GM12878 (cell line): ENCODE measurements around the gene KHDRBS2. TPM values are rescaled to one million over a fixed set of nuclear protein-coding genes. Genes with fewer than 3 reads are reported as not detected.

Experiments used
- ATAC-seq: fragments of 200-7000 bp; cut with Tn5 transposase; 3 replicates; pipeline ENCODE4 v1.9.1; 2020; ENCODE audit warnings: mild to moderate bottlenecking, moderate library complexity
- BruUV-seq: library from RNA; stranded (reverse); fragments of 400-500 nt; replicated peaks from 2 replicates; lab custom pipeline; 2021; lab: Mats Ljungman, UMichigan
- CTCF ChIA-PET: fragments of 300-600 bp; sonication (Branson Sonifier 250); formaldehyde crosslinking; extraction: SDS; loops from one replicate; lab custom pipeline; 2021; ENCODE audit warnings: inconsistent platforms; lab: Yijun Ruan, JAX
- POLR2A ChIA-PET: fragments of 350-600 bp; formaldehyde crosslinking; extraction: SDS; loops from one replicate; lab custom pipeline; 2021; ENCODE audit warnings: inconsistent platforms; lab: Charles Lee
- RAD21 ChIA-PET: fragments of 300-600 bp; sonication (Branson Sonifier 250); formaldehyde crosslinking; loops from one replicate; lab custom pipeline; 2023; ENCODE audit warnings: antibody characterized with exemption; ENCODE audit not compliant: unreplicated experiment; lab: Charles Lee
- SMC1A ChIA-PET: fragments of 300-600 bp; sonication (Branson Sonifier 250); formaldehyde crosslinking; loops from one replicate; lab custom pipeline; 2023; ENCODE audit not compliant: unreplicated experiment, uncharacterized antibody; lab: Charles Lee
- DNase-seq: peaks from one replicate; pipeline ENCODE4 v3.0.0-alpha.2; 2011; ENCODE audit warnings: low read depth, low spot score
- FAIRE-seq: peaks from 3 replicates; lab custom pipeline; 2011; peaks lifted over from hg19 to GRCh38; lab: Jason Lieb, UNC
- H2AFZ ChIP-seq: 2 replicates; pipeline ENCODE4 v1.6.0; 2011; ENCODE audit warnings: low read depth, low read length, control low read depth; ENCODE audit not compliant: control insufficient read depth
- H3K27ac ChIP-seq: 2 replicates; pipeline ENCODE4 v1.5.1; 2011; ENCODE audit warnings: control low read depth; ENCODE audit not compliant: control insufficient read depth, insufficient read depth
- H3K27me3 ChIP-seq, 2 experiments: replicated peaks in 1 of 2; 2 replicates each; pipeline versions ENCODE4 v1.6.0 to v1.6.1; 2011; ENCODE audit warnings: low read length in 1 of 2; ENCODE audit not compliant: control insufficient read depth in 2 of 2, insufficient read depth in 2 of 2
- H3K36me3 ChIP-seq, 2 experiments: 2 replicates each; pipeline ENCODE4 v1.5.1; 2011; ENCODE audit warnings: low read length in 1 of 2; ENCODE audit not compliant: control insufficient read depth in 2 of 2, insufficient read depth in 2 of 2
- H3K4me1 ChIP-seq: 2 replicates; pipeline ENCODE4 v1.6.1; 2011; ENCODE audit warnings: mild to moderate bottlenecking, low read length, moderate library complexity, mixed read lengths; ENCODE audit not compliant: control insufficient read depth, insufficient read depth
- H3K4me2 ChIP-seq: 2 replicates; pipeline ENCODE4 v1.6.0; 2011; ENCODE audit warnings: control low read depth; ENCODE audit not compliant: control insufficient read depth, insufficient read depth
- H3K4me3 ChIP-seq: fragments of 200-600 bp; sonication (generic); 2 replicates; pipeline ENCODE4 v1.5.1; 2016
- H3K79me2 ChIP-seq: 2 replicates; pipeline ENCODE4 v1.6.0; 2011; ENCODE audit warnings: low read length; ENCODE audit not compliant: control insufficient read depth, insufficient read depth
- H3K9ac ChIP-seq: 2 replicates; pipeline ENCODE4 v1.8.0; 2011; ENCODE audit warnings: low read length, control low read depth, mixed read lengths; ENCODE audit not compliant: control insufficient read depth, insufficient read depth
- H3K9me3 ChIP-seq: replicated peaks from 3 replicates; pipeline ENCODE4 v1.5.1; 2011; ENCODE audit warnings: mild to moderate bottlenecking, low read length; ENCODE audit not compliant: control insufficient read depth, insufficient read depth
- H4K20me1 ChIP-seq: 2 replicates; pipeline ENCODE4 v1.6.0; 2011; ENCODE audit not compliant: control insufficient read depth, insufficient read depth
- CHD2 ChIP-seq: IDR thresholded peaks from 2 replicates; pipeline ENCODE4 v1.6.1; 2011; ENCODE audit warnings: low read depth, low read length, improper control_type of control experiment, borderline replicate concordance
- FOS ChIP-seq: IDR thresholded peaks from 3 replicates; pipeline ENCODE4 v1.6.1; 2011; ENCODE audit warnings: borderline replicate concordance; ENCODE audit not compliant: insufficient read length; ENCODE audit errors: extremely low read depth
- MYB ChIP-seq: fragments of 150-350 bp; IDR thresholded peaks from 2 replicates; pipeline ENCODE4 v1.6.1; 2014; ENCODE audit warnings: mild to moderate bottlenecking, low read depth, low read length, borderline replicate concordance
- PAX5 ChIP-seq: IDR thresholded peaks from 2 replicates; pipeline ENCODE4 v1.6.1; 2011; ENCODE audit warnings: low read depth, low read length, borderline replicate concordance
- RELB ChIP-seq: fragments of 450-650 bp; IDR thresholded peaks from 2 replicates; pipeline ENCODE4 v1.6.1; 2017; ENCODE audit warnings: low read depth, mild to moderate bottlenecking, moderate library complexity
- SIX5 ChIP-seq: IDR thresholded peaks from 2 replicates; pipeline ENCODE4 v1.6.1; 2011; ENCODE audit warnings: mild to moderate bottlenecking, low read depth, low read length, moderate library complexity; ENCODE audit not compliant: severe bottlenecking
- USF2 ChIP-seq: IDR thresholded peaks from 2 replicates; pipeline ENCODE4 v1.6.1; 2011; ENCODE audit warnings: low read depth, low read length, improper control_type of control experiment, borderline replicate concordance
- ZNF592 ChIP-seq: fragments of 450-650 bp; IDR thresholded peaks from 2 replicates; pipeline ENCODE4 v1.6.1; 2017; ENCODE audit warnings: mild to moderate bottlenecking, moderate library complexity
- WGBS: methylation state at CpG from one replicate; pipeline ENCODE4 v1.1.6; 2016; ENCODE audit warnings: low lambda C conversion rate; ENCODE audit not compliant: insufficient replicate concordance, insufficient coverage; ENCODE audit errors: missing lambda C conversion rate; 5-methylcytosine and 5-hydroxymethylcytosine counted together
- in situ Hi-C: fragments of 300-500 bp; cut with MboI; formaldehyde crosslinking; loops from 9 replicates; pipeline ENCODE4 v1.14.3; 2018; ENCODE audit warnings: mixed read lengths
- intact Hi-C: fragments of 100-400 bp; cut with micrococcal nuclease; formaldehyde crosslinking; loops from one replicate; pipeline ENCODE4 v1.14.2; 2022; ENCODE audit not compliant: unreplicated experiment
- polyA plus RNA-seq, 11 experiments: library from polyadenylated mRNA; depleted of rRNA in 4 of 11; unstranded in 6 of 11; stranded (reverse) in 5 of 11; fragments of >200 nt; fragmentation: Nextera tagmentation in 4 of 11; fragmentation: Illumina TruSeq in 1 of 11; extraction: Ambion mirVana in 4 of 11; extraction: Trizol in 1 of 11; gene quantifications; 1 replicate in 1 of 11; 2 replicates in 10 of 11; pipeline versions ENCODE4 v1.2.1 to v1.2.3, GENCODE V29; 2011 to 2016; ENCODE audit warnings: inconsistent platforms in 2 of 11, missing spikeins in 2 of 11, low read depth in 1 of 11
- total RNA-seq, 4 experiments: library from RNA; depleted of rRNA in 3 of 4; stranded (reverse); fragments of >200 nt in 3 of 4; fragmentation: Illumina TruSeq in 1 of 4; extraction: Trizol in 1 of 4; gene quantifications; 2 replicates each; pipeline versions ENCODE4 v1.2.1 to v1.2.3, GENCODE V29; 2013 to 2021
- TF ChIP-seq, protein P1 (sequence below): IDR thresholded peaks from 2 replicates; pipeline ENCODE4 v1.6.1; 2012; ENCODE audit warnings: low read depth, low read length, improper control_type of control experiment
- TF ChIP-seq, protein P2 (sequence below): IDR thresholded peaks from 2 replicates; pipeline ENCODE4 v1.6.1; 2012; ENCODE audit warnings: mild to moderate bottlenecking, low read depth, low read length

Gene KHDRBS2
- total and polyA plus RNA-seq, 10 of the 15 experiments (the other 5 are each of a cell fraction or from before 2014, with no cell fraction given) = 0.11 to 0.56 TPM; not detected in 8

DNA sequence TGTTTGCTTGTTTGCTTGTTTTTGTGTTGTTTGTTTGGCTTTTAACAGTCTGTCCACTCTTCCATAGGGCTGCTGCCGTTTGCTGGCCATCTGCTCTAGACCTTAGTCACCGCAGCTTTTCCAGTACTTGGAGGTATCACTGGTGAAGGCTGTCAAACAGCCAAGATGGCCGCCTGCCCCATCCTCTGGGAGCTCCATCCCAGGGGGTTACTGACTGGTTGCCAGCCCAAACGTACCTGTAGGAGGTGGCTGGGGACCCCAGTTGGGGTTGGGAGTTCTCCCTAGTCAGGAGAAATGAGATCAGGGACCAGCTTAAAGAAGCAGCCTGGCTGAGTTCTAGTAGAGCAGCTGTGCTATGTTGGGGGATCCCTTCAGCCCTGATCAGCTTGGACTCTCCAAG, 418.4 kb downstream of the KHDRBS2 start (continued):
- TF ChIP-seq MYB (no peak), PAX5 (no peak)
- TF ChIP-seq, protein P1, sequence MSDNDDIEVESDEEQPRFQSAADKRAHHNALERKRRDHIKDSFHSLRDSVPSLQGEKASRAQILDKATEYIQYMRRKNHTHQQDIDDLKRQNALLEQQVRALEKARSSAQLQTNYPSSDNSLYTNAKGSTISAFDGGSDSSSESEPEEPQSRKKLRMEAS = no peak
- TF ChIP-seq, all 136 proteins: peak for 0

DNA sequence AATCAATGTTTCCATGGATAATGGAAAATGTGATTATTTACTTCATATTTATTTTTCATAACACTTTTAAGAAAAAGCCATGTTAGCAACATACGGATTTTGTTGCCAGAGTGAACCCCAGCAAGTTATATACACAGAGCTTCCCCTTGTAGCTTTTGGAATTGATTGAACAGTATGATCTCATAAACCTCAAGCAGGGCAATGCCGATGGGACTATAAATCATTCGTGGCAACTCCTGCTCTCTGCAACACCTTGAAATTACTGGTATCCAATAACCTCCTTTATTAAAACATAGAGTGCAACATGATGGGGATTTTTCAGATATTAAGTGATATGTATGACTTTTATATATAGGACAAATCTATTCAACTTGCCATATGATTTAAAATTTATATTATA, 428.5 kb downstream of the KHDRBS2 start:
- DNase-seq (no peak), FAIRE-seq (no peak), ATAC-seq (no peak)
- H4K20me1 ChIP-seq = no peaks in the 10 kb centered on the region
- no peaks in the 10 kb centered on the region for H3K79me2 ChIP-seq
- no peak overlapping the region for H3K9ac ChIP-seq
- H3K36me3 ChIP-seq = no peaks in the 10 kb centered on the region
- H3K4me1 ChIP-seq = no peaks in the 10 kb centered on the region
- H3K9me3 ChIP-seq = no peaks in the 10 kb centered on the region
- TF ChIP-seq FOS (no peak), CHD2 (no peak), SIX5 (no peak), ZNF592 (no peak), RELB (no peak), USF2 (no peak)
- TF ChIP-seq, protein P2, sequence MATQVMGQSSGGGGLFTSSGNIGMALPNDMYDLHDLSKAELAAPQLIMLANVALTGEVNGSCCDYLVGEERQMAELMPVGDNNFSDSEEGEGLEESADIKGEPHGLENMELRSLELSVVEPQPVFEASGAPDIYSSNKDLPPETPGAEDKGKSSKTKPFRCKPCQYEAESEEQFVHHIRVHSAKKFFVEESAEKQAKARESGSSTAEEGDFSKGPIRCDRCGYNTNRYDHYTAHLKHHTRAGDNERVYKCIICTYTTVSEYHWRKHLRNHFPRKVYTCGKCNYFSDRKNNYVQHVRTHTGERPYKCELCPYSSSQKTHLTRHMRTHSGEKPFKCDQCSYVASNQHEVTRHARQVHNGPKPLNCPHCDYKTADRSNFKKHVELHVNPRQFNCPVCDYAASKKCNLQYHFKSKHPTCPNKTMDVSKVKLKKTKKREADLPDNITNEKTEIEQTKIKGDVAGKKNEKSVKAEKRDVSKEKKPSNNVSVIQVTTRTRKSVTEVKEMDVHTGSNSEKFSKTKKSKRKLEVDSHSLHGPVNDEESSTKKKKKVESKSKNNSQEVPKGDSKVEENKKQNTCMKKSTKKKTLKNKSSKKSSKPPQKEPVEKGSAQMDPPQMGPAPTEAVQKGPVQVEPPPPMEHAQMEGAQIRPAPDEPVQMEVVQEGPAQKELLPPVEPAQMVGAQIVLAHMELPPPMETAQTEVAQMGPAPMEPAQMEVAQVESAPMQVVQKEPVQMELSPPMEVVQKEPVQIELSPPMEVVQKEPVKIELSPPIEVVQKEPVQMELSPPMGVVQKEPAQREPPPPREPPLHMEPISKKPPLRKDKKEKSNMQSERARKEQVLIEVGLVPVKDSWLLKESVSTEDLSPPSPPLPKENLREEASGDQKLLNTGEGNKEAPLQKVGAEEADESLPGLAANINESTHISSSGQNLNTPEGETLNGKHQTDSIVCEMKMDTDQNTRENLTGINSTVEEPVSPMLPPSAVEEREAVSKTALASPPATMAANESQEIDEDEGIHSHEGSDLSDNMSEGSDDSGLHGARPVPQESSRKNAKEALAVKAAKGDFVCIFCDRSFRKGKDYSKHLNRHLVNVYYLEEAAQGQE = no peak
- no peak overlapping the region for H3K4me3 ChIP-seq
- SMC1A ChIA-PET = no interaction called here
- no peak overlapping the region for H2AFZ ChIP-seq
- CTCF ChIA-PET = no interaction called here
- no peaks in the 10 kb centered on the region for H3K27me3 ChIP-seq
- 48% methylated on average over 3 of the region's 3 CpGs for WGBS
- POLR2A ChIA-PET = no interaction called here
- no peak overlapping the region for H3K27ac ChIP-seq
- intact Hi-C loops (no loop called here), in situ Hi-C loops (no loop called here)
- no TSS peak for BruUV-seq
- no peak overlapping the region for H3K4me2 ChIP-seq
- RAD21 ChIA-PET = no interaction called here
